MCF 10A (cell line): Measurements from ENCODE around the gene ATP8B4. TPM values are rescaled to one million over a fixed set of nuclear protein-coding genes. Genes with fewer than 3 reads are reported as not detected.
A peak's percentile ranks its signal among the peaks of the same experiment; 100 is the strongest.
"Not testable (repeated sequence)": the region's sequence is repeated elsewhere in the genome, so short reads cannot be mapped to it uniquely, and the experiment has no call there.

Source experiments
- BruUV-seq: library from RNA; stranded (reverse); fragments of 400-500 nt; replicated peaks from 2 replicates; lab custom pipeline; 2021; lab: Mats Ljungman, UMichigan
- CTCF ChIA-PET: fragments of 300-600 bp; sonication (Branson Sonifier 250); formaldehyde crosslinking; extraction: SDS; loops from one replicate; lab custom pipeline; 2021; ENCODE audit warnings: antibody characterized with exemption, inconsistent platforms; lab: Yijun Ruan, JAX
- POLR2A ChIA-PET: fragments of 300-600, 350-650 bp; sonication (Branson Sonifier 250); formaldehyde crosslinking; extraction: SDS; loops from one replicate; lab custom pipeline; 2020; ENCODE audit warnings: antibody characterized with exemption, inconsistent platforms; lab: Yijun Ruan, JAX
- DNase-seq: peaks from one replicate; pipeline ENCODE4 v3.0.0-alpha.2; 2018; ENCODE audit not compliant: unreplicated experiment
- H3K27ac Mint-ChIP-seq: one replicate; pipeline ENCODE4 v1.8.0; 2022; ENCODE audit warnings: mild to moderate bottlenecking, low read depth, mixed read lengths; ENCODE audit not compliant: unreplicated experiment
- H3K27me3 Mint-ChIP-seq: one replicate; pipeline ENCODE4 v1.8.0; 2022; ENCODE audit warnings: mixed read lengths; ENCODE audit not compliant: insufficient read depth, unreplicated experiment
- H3K36me3 Mint-ChIP-seq: one replicate; pipeline ENCODE4 v1.8.0; 2022; ENCODE audit warnings: mild to moderate bottlenecking, moderate library complexity, mixed read lengths; ENCODE audit not compliant: insufficient read depth, unreplicated experiment
- H3K4me1 Mint-ChIP-seq: one replicate; pipeline ENCODE4 v1.8.0; 2022; ENCODE audit warnings: mixed read lengths; ENCODE audit not compliant: insufficient read depth, unreplicated experiment
- H3K4me3 Mint-ChIP-seq: one replicate; pipeline ENCODE4 v1.8.0; 2022; ENCODE audit warnings: mild to moderate bottlenecking, moderate library complexity, mixed read lengths; ENCODE audit not compliant: unreplicated experiment
- H3K9me3 Mint-ChIP-seq: one replicate; pipeline ENCODE4 v1.8.0; 2022; ENCODE audit warnings: mixed read lengths; ENCODE audit not compliant: unreplicated experiment
- intact Hi-C: fragments of 100-400 bp; cut with micrococcal nuclease; formaldehyde crosslinking; loops from 2 replicates; pipeline ENCODE4 v1.14.1; 2022
- total RNA-seq: library from RNA; stranded (reverse); gene quantifications from 2 replicates; pipeline ENCODE4 v1.2.3, GENCODE V29; 2022
- TF ChIP-seq, protein P1 (sequence below): fragments of 200-600 bp; IDR thresholded peaks from one replicate; pipeline ENCODE4 v1.8.0; 2022; ENCODE audit warnings: antibody characterized with exemption, mild to moderate bottlenecking; ENCODE audit not compliant: unreplicated experiment

ATP8B4 gene
- total RNA-seq, 1 experiment from 2014 or later, result not detected

DNA sequence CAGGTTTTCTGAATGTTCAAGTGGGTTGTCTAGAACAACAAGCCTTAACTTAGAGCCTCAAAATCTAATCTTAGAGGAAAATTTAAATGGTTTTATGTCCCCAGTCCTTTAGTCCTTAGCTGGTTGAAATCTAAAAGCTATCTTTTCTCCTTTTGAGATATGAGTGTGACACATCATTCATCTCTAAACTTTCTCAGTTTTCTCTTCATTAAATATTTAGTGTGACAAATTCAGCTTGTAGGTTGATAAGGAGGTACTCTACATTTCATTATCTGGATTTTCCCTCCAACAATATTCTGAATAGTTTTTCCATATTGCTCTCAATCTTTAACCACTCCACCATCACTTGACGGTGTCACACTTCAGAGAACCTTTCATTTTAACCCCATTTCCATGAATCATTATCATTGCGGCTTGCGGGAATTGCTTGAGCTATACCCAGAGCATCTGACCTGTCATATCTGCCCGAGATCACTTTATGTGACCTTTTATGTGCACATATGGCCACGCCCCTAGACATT, 16.1 kb upstream of the ATP8B4 start:
- TF ChIP-seq, protein P1, sequence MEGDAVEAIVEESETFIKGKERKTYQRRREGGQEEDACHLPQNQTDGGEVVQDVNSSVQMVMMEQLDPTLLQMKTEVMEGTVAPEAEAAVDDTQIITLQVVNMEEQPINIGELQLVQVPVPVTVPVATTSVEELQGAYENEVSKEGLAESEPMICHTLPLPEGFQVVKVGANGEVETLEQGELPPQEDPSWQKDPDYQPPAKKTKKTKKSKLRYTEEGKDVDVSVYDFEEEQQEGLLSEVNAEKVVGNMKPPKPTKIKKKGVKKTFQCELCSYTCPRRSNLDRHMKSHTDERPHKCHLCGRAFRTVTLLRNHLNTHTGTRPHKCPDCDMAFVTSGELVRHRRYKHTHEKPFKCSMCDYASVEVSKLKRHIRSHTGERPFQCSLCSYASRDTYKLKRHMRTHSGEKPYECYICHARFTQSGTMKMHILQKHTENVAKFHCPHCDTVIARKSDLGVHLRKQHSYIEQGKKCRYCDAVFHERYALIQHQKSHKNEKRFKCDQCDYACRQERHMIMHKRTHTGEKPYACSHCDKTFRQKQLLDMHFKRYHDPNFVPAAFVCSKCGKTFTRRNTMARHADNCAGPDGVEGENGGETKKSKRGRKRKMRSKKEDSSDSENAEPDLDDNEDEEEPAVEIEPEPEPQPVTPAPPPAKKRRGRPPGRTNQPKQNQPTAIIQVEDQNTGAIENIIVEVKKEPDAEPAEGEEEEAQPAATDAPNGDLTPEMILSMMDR, result no peak
- DNase-seq, result no peak
- BruUV-seq, result no TSS peak
- Mint-ChIP-seq H3K36me3 (no peaks in the 10 kb centered on the region), H3K27me3 (no peaks in the 10 kb centered on the region), H3K4me1 (peaks cover 41% of the 10 kb centered on the region), H3K4me3 (peak overlapping the region; percentile 31), H3K27ac (peak overlapping the region; percentile 59), H3K9me3 (no peaks in the 10 kb centered on the region)
- intact Hi-C loops, result loop anchor here (10.0 kb wide), 1 partner anchor 510 kb away; the partner anchor contains the start of genes DTWD1 and FAM227B
- ChIA-PET POLR2A (interaction anchor here (0.7 to 1.8 kb wide), 6 partner anchors 9 to 1257 kb away, joined by 3 to 5 read pairs (median 3); partner anchors contain the start of genes COPS2 and GALK2), CTCF (interaction anchor here (0.5 to 3.2 kb wide), 6 partner anchors 10 to 1257 kb away, joined by 3 to 11 read pairs (median 4); partner anchors contain the start of genes COPS2, EID1 and FGF7)

DNA sequence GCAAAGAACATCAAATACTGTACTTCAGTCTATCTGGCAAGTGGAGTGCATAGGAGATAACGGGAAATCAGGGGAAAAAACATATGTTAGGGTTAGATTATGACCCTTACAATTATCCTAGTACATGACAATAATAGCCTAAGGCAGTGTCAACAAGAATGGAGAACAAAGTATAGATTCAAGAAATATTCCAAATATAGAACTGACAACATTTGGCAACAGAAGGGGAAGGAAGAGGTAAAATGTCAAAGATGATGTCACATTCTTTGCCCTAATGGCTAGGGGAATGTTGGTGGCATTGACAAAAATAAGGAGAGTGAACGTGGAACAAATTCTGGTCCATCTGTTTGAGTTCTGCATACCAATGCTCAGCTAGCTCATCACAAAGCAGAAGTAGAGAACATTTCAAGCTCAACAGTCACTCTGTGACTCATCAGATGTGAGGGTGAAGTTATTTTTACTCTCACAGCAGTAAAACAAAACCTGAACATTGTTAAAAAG, 15.5 kb upstream of the ATP8B4 start:
- no TSS peak for BruUV-seq
- H3K9me3 Mint-ChIP-seq, result no peaks in the 10 kb centered on the region
- POLR2A ChIA-PET, result interaction anchor here (0.7 to 1.8 kb wide), 6 partner anchors 9 to 1256 kb away, joined by 3 to 5 read pairs (median 3); partner anchors contain the start of genes COPS2 and GALK2
- H3K27ac Mint-ChIP-seq, result peak overlapping the region; percentile 59
- no peaks in the 10 kb centered on the region for H3K36me3 Mint-ChIP-seq
- CTCF ChIA-PET, result interaction anchor here (0.5 to 3.2 kb wide), 3 partner anchors 11 to 48 kb away, joined by 3 to 11 read pairs (median 3); no protein-coding TSS in a partner anchor
- H3K4me3 Mint-ChIP-seq, result peak overlapping the region; percentile 1
- DNase-seq, result peak; percentile 62
- TF ChIP-seq, protein P1, result no peak
- peaks cover 41% of the 10 kb centered on the region for H3K4me1 Mint-ChIP-seq
- H3K27me3 Mint-ChIP-seq, result no peaks in the 10 kb centered on the region
- intact Hi-C loops, result loop anchor here (10.0 kb wide), 1 partner anchor 510 kb away; the partner anchor contains the start of genes DTWD1 and FAM227B

DNA sequence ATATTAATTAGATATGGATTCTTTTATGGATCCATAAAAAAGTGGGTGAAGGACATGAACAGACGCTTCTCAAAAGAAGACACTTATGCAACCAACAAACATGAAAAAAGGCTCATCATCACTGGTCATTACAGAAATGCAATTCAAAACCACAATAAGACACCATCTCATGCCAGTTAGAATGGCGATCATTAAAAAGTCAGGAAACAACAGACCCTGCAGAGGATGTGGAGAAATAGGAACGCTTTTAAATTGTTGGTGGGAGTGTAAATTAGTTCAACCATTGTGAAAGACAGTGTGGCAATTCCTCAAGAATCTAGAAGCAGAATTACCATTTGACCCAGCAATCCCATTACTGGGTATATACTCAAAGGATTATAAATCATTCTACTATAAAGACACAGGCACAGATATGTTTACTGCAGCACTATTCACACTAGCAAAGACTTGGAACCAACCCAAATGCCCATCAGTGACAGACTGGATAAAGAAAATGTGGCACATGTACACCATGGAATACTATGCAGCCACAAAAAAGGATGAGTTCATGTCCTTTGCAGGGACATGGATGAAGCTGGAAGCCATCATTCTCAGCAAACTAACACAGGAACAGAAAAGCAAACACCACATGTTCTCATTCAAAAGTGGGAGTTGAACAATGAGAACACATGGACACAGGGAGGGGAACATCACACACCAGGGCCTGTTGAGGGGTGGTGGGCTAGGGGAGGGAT, 13.4 kb upstream of the ATP8B4 start:
- CTCF ChIA-PET, result interaction anchor here (0.5 to 0.6 kb wide), 2 partner anchors 12 to 13 kb away, joined by 3 to 4 read pairs; no protein-coding TSS in a partner anchor
- intact Hi-C loops, result loop anchor here (10.0 kb wide), 1 partner anchor 508 kb away; the partner anchor contains the start of genes DTWD1 and FAM227B
- H3K36me3 Mint-ChIP-seq, DNase-seq, BruUV-seq, H3K27ac Mint-ChIP-seq, H3K9me3 Mint-ChIP-seq, H3K27me3 Mint-ChIP-seq, H3K4me3 Mint-ChIP-seq, POLR2A ChIA-PET: not testable (repeated sequence)
- peaks cover 30% of the 10 kb centered on the region for H3K4me1 Mint-ChIP-seq

DNA sequence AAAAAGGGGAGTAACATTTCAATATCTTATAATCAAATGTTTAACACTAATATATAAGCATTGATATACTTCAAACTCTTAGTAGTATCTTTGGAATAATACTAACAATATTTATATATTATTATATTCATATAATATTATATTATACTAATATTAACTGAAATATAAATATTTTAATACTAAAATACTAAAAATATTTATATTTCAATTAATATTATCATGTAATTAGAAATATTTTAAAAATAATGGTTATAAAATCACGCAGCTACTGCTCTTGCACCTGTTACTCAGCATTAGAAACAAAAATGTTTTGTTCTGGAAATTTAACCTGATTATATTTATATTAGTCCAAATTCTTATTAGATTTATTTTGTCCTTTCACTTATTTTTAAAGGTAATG, 12.6 kb upstream of the ATP8B4 start:
- Mint-ChIP-seq H3K4me1 (peaks cover 24% of the 10 kb centered on the region), H3K4me3 (no peak overlapping the region), H3K27me3 (no peaks in the 10 kb centered on the region), H3K36me3 (no peaks in the 10 kb centered on the region), H3K27ac (no peak overlapping the region), H3K9me3 (no peaks in the 10 kb centered on the region)
- ChIA-PET POLR2A (interaction anchor here (0.6 kb wide), 1 partner anchor 381 kb away, joined by 3 read pairs; no protein-coding TSS in a partner anchor), CTCF (interaction anchor here (0.6 kb wide), 1 partner anchor 11 kb away, joined by 4 read pairs; no protein-coding TSS in a partner anchor)
- DNase-seq, result no peak
- intact Hi-C loops, result loop anchor here (10.0 kb wide), 1 partner anchor 507 kb away; the partner anchor contains the start of genes DTWD1 and FAM227B
- TF ChIP-seq, protein P1, result no peak
- no TSS peak for BruUV-seq
